GM18858 (cell line): ENCODE measurements around the gene SRP14.
"Not testable (repeated sequence)": the region's sequence is repeated elsewhere in the genome, so short reads cannot be mapped to it uniquely, and the experiment has no call there.

Source experiments
- ATAC-seq: cut with Tn5 transposase; IDR thresholded peaks from one replicate; pipeline ENCODE4 v1.9.1; 2021; ENCODE audit not compliant: unreplicated experiment

The SRP14 gene

DNA sequence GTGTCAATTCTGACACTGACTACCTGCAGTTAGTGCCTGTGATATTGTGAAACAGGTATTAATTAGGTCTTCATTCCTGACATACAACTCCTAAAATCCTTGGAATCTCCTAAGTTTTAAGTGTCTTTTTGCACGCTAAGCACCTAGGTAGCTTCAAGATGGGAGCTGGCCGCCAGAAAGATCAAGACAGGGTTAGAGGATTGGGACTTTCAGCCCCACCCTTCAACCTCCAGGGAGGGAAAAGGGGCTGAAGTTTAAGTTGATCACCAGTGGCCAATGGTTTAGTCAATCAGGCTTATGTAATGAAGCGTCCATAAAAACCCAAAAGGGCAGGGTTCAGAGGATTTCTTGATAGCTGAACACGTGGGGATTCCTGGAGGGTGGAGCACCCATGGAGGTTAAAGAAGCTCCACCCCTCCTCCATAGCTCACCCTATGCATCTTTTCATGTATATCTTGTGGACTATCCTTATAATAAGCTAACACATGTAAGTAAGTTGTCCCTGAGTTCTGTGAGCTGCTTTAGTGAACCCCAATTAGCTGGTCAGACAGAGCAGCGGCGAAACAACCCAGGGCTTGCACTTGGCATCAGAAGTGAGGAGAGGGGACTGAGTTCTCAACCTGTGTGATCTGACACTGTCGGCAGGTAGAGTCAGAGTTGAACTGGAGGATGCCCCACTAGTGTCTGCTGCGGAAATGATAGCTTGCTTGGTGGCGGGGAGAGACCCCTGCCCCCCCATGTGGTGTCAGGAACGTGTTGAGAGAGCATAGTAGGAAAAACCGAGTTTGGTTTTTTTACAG, 12.8 kb upstream of the SRP14 start:
- no peak for ATAC-seq

DNA sequence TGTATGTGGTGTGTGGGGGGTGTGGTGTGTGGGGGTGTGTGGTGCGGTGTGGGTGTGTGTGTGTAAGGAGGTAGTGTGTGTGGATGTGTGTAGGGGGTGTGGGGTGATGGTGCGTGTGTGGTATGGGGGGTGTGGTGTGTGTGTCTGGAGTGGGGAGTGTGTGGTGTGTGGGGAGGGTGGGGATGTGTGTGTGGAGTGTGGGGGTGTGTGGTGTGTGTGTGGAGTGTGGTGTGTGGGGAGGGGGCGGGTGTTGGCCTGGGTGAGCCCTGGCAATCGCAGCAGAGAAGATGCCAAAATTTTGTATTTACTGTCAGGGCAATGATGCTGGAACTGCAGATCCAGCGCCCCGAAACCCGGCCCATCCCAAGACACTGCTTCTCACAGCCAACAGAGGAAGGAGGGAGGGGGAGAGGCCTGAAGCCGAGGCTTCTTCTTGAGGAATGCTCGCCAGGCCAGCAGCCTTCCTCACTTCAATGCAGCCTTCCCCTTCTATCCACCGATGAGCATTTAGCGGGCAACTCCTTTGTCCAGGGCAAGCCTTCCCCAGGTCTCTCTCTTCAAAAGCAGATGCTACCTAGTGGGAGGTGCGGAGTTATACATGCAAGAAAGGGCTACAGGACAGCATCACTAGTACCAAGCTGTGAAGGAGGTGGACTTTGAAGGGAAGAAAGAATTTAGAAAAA, 11.9 kb upstream of the SRP14 start:
- no peak for ATAC-seq

DNA sequence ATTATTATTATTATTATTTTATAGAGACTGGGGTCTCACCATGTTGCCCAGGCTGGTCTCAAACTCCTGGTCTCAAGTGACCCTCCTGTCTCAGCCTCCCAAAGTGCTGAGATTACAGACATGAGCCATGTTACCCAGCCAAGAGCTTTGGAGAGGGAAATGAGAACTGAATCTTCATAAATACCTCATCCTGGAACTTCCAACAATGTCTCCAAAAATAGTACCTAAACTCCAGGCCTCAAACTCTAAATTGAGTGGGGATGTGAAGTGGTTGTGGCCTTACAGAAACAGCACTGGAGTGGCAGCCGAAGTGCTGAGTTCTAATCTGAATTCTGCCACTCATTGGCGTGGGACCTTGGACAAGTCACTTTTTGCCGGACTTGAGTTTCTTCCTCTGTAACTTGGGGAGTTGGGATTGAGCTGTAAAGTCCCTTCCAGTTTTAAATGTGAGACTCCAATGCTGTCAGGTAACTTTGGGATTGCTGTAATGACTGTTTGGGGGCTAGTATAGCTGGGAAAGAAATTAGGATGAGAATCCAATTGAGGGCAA, 10.0 kb upstream of the SRP14 start:
- no peak for ATAC-seq

DNA sequence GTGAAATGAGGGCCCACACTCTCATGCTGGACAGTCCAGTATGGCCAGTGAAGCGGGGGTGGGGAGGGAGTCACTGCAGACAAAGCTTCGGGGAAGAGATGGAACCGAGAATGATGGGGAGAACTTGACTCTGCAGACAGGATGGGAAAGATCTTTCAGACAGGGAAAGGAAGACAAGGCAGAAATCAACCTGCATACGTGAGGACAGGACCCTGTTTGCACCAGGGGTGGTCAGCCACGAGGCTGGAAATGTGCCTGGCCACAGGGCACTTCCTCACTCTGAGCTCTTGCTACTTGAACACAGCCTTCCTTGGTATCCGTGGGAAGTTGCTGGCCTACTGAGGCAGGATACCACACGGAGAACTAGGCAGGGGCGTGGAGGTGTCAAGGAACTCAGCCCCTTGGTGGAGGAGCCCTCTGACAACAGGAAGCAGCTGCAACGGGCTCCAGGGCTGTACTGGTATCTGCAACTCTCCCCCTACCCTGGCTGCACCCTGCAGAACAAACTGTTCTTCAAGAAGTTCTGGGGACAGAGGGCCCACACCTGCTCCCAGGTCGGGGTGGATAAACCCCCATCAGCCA, 9.3 kb upstream of the SRP14 start:
- ATAC-seq = no peak

DNA sequence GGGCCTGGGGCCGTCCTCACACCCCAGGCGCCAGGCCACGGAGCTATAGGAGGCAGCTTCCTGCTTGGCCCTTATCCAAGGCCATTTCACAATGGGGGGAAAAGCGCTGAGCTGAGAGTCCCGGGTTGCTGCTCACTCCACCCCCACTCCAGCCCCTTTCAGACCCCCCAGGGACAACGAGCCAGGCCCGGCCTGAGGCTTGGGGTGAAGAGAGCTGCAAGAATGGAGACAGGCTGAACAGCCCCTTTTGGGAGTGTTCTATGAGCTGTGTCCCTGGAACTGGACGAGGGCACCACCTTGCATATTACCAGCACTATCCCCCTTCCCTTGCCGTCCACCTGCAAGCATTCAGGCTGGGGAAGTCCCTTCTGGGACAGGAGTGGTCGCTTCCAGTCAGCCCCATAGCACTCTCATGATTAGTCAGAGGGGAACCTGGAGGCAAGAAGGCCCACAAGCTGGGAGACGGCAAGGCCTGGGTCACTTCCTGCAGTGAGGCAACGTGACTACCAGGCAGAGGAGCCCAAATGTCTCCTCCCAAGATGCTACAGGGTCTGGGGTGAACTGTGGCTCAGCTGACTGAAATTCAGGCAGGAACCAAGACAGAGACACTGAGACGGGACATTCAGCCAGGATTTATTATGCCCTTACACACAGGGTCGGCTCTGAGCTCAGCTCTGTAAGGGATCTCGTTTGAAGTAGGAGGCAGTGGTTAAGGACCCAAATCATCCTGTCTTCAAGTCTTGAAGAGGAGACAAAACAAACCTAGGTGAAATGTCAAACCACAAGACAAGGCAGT, 8.6 kb upstream of the SRP14 start:
- peak; percentile 50 for ATAC-seq

DNA sequence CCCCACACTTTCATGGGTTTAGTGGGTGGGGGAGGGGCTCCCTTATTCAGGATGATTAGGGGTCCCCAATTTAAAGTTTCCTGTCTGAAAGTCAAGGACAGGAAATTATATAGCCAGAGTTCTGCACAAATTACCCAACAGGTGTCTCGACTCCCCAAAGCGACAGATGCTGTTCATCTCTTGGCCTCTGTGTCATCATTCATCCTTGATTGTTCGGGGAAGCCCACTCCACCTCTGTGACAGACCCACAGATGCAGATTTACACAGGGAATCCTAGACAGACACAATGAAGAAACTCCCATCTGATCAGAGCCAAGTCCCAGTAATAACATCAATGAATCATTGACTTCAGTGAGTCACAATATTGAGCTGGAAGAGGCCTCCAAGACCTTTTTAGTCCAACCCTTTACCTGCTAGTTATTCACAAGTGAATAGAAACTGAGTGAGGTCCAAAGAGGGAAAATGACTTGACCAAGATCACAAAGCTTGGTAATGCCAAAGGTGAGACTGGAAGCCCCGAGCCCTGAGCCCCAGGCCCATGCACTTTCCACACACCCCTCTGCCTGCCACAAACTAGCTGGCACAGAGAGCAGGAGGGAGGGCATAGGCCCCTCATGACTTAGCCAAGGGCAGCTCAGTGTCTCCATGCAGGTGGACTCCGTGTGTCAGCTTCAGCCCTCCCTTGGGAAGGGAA, 7.9 kb upstream of the SRP14 start:
- no peak for ATAC-seq

DNA sequence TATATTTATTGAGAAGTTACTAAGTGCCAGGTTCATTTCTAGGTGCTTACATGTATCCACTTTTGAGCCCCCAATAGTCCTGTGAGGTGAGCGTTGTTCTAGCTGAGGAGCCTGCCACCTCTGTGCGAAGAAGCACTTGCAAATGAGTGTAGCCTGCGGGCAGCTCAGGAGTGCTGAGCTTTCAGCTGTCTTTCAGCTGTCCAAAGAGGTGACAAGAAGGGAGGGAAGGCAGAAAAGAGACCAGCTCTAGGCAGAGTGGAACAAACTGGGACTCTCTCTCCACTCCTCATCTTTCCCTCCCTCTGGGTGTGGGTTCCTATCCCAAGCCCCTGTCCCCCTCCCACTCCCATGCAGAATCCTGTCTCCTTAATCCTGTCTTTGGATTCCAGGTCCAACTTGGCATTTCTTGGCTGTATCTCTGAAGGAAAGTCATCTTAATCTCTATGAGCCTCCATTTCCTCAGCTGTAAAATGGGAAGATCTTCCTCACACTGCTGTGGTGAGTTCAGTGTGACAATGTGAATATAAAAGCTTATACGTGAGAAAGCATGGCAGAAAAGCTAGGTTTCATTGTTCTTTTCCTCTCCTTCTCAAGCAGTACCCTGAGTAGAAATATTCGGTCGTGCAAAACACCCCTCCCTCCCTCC, 6.7 kb upstream of the SRP14 start:
- no peak for ATAC-seq

DNA sequence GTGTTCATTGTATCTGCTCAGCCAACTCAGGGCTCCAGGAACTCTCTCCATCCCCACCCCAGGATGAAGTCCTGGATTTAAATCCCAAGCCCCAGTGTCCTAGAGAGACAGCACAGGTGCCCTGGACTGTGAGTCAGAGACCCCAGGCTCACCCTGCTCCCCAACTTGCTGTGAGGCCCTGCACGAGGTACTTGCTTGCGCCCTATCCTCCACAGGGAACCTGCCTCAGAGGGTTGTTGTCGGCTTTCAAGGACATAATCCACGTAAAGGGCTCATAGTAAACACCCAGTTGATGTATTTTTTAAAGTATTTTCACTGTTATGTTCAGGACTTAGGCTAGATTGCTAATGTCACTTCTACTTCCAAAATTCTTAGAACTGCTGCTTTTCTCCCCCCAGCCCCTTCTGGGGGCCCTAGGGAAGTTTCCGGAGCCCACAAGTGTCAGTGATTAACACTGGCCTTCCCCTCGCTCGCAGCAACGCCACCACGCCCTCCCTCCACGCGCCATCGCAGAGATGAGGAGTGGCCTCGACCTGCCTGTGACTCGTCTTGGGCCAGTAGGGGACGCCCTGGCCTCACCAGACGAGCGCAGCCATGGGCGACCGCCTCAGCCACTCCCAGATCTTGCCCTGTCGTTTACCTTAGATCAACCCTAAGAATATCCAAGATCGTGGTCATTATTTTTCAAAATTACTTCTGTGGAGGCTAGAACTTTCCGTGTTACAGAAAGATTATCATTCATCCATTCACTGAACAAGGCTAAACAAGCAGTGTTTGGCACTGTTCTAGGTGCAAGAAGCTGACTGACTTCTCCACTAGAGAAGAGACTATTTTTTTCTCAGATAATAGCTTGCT, 6.0 kb upstream of the SRP14 start:
- ATAC-seq = peak; percentile 63

DNA sequence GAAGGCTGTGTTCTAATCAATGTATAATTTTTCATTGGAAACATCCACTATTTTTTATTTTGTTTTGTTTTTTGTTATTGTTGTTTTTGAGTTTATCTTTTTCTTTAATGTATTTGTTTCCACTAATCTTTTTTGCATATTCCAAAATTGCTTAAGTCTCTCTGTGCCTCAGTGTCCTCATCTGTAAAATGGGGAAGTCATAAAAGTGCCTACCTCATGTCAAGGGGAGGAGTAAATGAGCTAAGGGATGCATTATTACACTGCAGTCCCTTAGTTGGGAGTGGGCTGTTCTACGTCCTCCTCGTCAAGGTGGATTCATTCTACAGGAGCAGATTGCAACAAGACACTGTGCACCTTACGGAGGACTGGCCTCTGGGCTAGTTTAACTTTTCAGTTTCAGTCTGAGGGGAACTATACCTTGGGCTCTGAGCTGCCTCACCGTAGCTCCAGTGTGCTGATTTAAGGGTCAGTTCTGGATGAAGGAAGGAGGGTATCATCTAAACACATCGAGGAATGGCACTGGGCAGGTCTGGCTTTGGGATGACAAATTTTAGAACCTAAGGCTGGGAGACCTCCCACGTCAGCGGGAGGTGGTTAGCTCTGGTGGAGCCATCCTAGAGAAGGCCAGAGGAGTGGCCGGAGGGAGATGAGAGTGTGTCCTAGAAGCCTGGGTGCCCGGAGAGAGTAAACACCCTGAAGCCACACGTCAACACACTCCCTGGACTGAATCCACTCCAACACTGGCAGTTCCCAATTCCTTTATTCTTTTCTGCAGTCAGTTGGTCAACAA, 5.1 kb upstream of the SRP14 start:
- ATAC-seq = no peak

DNA sequence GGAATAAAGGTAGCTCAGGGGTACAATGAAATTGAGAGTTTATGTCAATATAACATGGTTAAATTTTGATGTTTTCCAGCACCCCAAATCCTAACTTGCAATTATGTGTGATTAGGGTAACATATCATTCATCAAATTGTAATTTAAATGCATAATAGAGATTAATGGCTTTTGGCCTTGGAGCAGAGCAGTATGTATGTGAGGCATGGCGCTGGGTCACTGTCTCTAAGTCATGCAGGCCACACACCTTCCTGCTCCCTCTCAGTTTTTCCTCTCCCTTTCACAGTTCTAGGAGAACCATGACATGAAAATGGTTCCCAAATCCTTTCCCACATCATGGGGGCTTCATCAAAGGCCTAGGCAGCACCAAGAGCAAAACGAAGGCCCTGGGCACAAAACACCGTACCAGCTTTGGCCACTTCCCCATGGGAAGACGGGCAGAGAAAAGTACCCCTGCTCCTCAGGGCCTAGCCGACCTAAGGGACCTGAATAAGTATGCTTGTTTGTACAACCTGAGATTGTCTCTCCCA, 3.9 kb upstream of the SRP14 start:
- no peak for ATAC-seq

DNA sequence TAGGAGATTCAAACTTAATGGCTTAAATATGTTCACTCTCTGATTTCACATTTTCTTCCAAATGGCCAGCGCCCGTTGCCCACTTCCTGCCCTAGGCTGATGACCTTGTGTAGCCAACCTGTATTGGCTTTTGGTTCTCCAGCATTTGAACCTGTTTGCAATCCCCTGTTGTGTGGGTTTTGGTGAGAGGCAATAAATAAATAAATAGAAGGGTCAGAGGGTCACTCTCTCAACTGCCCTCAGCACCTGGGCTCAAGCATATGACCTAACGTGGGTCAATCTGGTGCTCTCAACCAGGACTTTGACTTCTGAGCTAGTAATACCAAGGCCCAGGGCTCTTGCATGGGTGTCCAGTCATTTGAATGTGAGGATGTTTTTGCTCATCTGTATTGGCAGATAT, 1.8 kb upstream of the SRP14 start:
- ATAC-seq = no peak

DNA sequence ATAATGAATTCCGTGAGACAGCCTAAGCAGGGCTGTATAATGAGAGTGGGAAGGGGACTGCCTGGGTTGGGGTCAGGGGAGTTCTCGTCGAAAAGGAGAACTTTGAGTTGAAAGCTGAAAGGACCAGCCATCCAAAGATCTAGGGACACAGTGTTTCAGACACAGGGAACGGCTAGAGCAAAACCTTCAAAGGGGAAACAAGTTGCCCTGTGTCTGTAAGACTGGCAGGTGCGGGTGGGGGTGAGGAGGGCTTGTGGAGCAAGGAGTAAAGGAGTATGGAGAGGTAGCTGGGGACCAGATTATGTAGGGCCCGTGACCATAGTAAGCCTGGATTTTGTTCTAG, 1.3 kb upstream of the SRP14 start:
- ATAC-seq = no peak

DNA sequence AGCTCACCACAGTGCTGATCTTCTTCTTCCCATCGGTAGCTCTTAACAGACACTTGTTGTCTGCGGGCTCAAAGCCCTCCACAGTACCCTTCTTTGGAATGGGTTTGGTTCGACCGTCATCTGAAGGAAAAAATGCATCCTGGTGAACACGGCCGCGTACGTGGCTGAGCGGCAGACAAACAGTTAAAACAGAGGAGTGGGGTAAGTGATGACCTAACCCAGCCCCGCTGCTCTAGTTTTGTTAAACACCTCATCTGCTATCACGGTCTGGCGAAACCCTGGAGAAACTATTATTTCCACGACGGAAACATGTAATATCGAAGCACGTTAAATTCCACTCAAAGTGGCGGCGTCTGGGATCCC, 725 bp downstream of the SRP14 start:
- ATAC-seq = no peak

DNA sequence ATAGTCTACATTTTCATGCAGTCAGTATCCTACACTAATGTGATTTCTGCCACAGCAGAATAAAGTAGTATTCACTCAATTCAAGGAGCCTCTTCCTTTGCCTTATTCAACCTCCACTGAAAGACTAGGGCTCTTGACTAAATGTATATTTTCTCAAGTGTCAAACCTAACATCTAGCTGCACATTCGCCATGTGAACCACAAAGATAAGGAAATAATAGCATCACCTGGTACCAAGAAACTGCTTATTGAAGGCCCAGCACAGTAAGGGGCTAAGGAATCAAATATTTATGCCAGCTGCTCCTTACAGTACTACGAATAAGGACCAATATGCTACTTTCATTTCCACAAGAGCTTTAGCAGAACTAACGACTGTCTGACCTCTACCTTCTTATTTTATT, 1.3 kb downstream of the SRP14 start:
- no peak for ATAC-seq

DNA sequence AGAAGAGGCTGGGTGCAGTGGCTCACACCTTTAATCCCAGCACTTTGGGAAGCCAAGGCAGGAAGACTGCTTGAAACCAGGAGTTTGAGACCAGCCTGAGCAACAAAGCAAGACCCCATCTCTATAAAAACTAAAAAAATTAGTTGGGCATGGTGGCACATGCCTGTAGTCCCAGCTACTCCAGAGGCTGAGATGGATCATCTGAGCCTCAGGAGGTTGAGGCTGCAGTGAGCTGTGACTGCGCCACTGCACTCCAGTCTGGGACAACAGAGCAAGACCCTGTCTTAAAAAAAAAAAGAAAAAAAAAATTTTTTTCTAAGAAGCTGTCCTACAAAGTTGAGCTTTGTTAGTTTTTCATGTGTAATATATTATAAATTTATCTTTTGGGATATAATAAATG, 3.8 kb downstream of the SRP14 start:
- ATAC-seq = not testable (repeated sequence)

DNA sequence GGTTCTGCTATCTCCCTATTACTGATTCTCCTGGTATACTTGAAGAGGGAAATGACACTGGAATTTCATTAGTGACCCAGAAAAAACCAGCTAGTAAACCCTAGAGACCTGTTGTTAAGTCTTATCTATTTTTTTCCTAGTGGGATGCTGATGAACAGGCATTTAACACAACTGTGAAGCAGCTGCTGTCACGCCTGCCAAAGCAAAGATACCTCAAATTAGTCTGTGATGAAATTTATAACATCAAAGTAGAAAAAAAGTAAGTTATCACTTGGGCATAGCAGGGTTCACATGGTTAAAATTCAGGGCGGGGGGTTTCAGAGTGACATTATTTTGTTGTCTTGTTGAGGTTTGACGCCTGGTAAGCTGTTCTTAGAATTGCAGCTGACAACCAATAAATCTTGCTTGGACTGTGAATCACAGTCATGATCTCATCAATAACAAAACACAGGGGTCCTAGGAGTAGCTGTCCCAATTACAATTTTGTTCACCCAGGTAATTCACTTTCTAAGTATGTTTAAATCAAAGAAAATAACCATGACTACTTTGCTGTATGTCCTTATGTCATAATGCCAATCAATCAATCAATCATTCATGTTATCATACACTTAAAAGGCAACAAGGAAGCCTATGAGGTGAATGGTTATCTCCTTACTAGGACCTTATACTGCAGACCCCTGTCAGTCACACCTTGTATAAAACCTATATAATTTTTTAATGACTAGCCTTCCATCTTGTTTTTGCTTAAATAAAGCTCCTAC, 4.6 kb downstream of the SRP14 start:
- no peak for ATAC-seq

DNA sequence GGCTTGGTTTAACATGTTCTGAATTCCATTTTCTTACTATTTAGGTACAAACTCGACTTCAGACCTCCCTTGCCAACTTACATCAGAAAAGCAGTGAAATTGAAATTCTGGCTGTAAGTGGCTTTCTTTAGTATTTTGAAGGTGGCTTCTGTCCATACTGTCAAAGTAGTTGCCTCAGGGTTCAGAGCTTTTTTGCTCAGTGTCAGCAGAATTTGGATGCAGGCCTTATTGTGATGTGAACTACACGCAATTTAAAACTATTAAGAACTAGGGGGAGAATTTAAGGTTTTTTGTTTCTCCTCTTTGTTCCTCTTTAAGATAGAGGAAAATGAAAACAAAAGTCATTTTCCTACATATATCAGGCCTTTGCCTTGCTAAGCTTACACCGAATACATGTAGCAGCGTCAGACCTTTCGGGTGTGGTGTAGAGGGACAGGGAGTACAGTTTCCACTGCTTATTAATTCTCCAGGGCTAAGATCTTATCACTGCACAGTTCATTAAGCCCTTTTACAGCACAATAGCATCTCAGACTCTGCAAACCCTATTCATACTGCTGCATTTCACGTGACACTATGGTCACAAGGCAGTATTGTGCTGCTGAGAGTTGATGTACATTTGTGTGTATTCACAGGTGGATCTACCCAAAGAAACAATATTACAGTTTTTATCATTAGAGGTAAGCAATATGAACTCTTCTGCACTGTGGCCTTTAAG, 6.7 kb downstream of the SRP14 start:
- ATAC-seq = no peak
